A549 (cell line): ENCODE measurements around the gene THADA. TPM values are rescaled to one million over a fixed set of nuclear protein-coding genes. Genes with fewer than 3 reads are reported as not detected.

ENCODE experiments used
- ATAC-seq, 2 experiments: fragments of 200-7000 bp in 1 of 2; fragments of >200 bp in 1 of 2; cut with Nextera tagmentation in 1 of 2; cut with Tn5 transposase in 1 of 2; 3 replicates each; pipeline versions ENCODE4 v1.8.0 to v1.9.1; 2018 to 2020; ENCODE audit warnings: mild to moderate bottlenecking in 1 of 2, moderate library complexity in 1 of 2
- CTCF ChIA-PET: fragments of 300-600 bp; sonication (Branson Sonifier 250); formaldehyde crosslinking; extraction: SDS; loops from one replicate; lab custom pipeline; 2021; ENCODE audit warnings: antibody characterized with exemption, inconsistent platforms; lab: Yijun Ruan, JAX
- POLR2A ChIA-PET: fragments of 350-600 bp; formaldehyde crosslinking; extraction: SDS; loops from one replicate; lab custom pipeline; 2021; ENCODE audit warnings: antibody characterized with exemption, inconsistent platforms; lab: Yijun Ruan, JAX
- DNase-seq, 2 experiments: peaks; one replicate each; pipeline versions ENCODE4 v3.0.0 to v3.0.0-alpha.2; 2011 to 2016; ENCODE audit warnings: low read depth in 1 of 2, low spot score in 1 of 2
- FAIRE-seq: peaks from 2 replicates; lab custom pipeline; 2011; peaks lifted over from hg19 to GRCh38; lab: Jason Lieb, UNC
- H3K27ac ChIP-seq, 2 experiments: fragments of >200 bp; sonication (Bioruptor Twin); formaldehyde crosslinking; 3 replicates each; pipeline ENCODE4 v1.5.1; 2016 to 2017
- H3K4me1 ChIP-seq: fragments of >200 bp; sonication (Bioruptor Twin); formaldehyde crosslinking; 3 replicates; pipeline ENCODE4 v1.6.1; 2016
- H3K4me2 ChIP-seq: fragments of >200 bp; sonication (Bioruptor Twin); formaldehyde crosslinking; 3 replicates; pipeline ENCODE4 v1.6.1; 2016
- H3K4me3 ChIP-seq: fragments of >200 bp; sonication (Bioruptor Twin); formaldehyde crosslinking; 3 replicates; pipeline ENCODE4 v1.5.1; 2016
- H3K9me3 ChIP-seq: fragments of >200 bp; sonication (Bioruptor Twin); formaldehyde crosslinking; 3 replicates; pipeline ENCODE4 v1.6.1; 2016
- ATOH8 ChIP-seq: fragments of 250-450 bp; sonication (Bioruptor Pico); IDR thresholded peaks from 2 replicates; pipeline ENCODE4 v1.5.0; 2020; ENCODE audit warnings: low read depth, mild to moderate bottlenecking, moderate library complexity
- CHD4 ChIP-seq: fragments of 200-600 bp; sonication (generic); IDR thresholded peaks from 2 replicates; pipeline ENCODE4 v1.6.1; 2016; ENCODE audit warnings: antibody characterized with exemption, mild to moderate bottlenecking, borderline replicate concordance
- EHF ChIP-seq: fragments of 250-450 bp; sonication (Bioruptor Pico); IDR thresholded peaks from 2 replicates; pipeline ENCODE4 v1.5.0; 2020; ENCODE audit warnings: mild to moderate bottlenecking
- EP300 ChIP-seq, 2 experiments: fragments of >200 bp; sonication (Bioruptor Twin); formaldehyde crosslinking; IDR thresholded peaks; 2 replicates in 1 of 2; 3 replicates in 1 of 2; pipeline ENCODE4 v1.6.1; 2016 to 2017
- FOSB ChIP-seq: fragments of 250-450 bp; sonication (Bioruptor Pico); IDR thresholded peaks from 2 replicates; pipeline ENCODE4 v1.5.0; 2020; ENCODE audit warnings: mild to moderate bottlenecking, moderate library complexity
- FOSL2 ChIP-seq, 2 experiments: fragments of 450-650 bp in 1 of 2; fragments of >200 bp in 1 of 2; sonication (Bioruptor Twin) in 1 of 2; formaldehyde crosslinking; IDR thresholded peaks; 2 replicates each; pipeline versions ENCODE4 v1.5.0 to v1.6.1; 2016 to 2020; ENCODE audit warnings: mild to moderate bottlenecking in 1 of 2, moderate library complexity in 1 of 2
- HEYL ChIP-seq: fragments of 250-450 bp; sonication (Bioruptor Pico); IDR thresholded peaks from 2 replicates; pipeline ENCODE4 v1.8.0; 2021; ENCODE audit warnings: mild to moderate bottlenecking, moderate library complexity
- HMGXB4 ChIP-seq: fragments of 250-450 bp; sonication (Bioruptor Pico); IDR thresholded peaks from 2 replicates; pipeline ENCODE4 v1.5.0; 2021; ENCODE audit warnings: mild to moderate bottlenecking, moderate library complexity, borderline replicate concordance
- HOXB5 ChIP-seq: fragments of 250-450 bp; sonication (Bioruptor Pico); IDR thresholded peaks from 2 replicates; pipeline ENCODE4 v1.5.0; 2020; ENCODE audit warnings: mild to moderate bottlenecking, moderate library complexity
- MAX ChIP-seq: IDR thresholded peaks from 2 replicates; pipeline ENCODE4 v1.6.1; 2012
- NFE2L2 ChIP-seq: fragments of 150-350 bp; conservative IDR thresholded peaks from 2 replicates; pipeline ENCODE4 v1.6.1; 2014; ENCODE audit warnings: low read length
- NR3C1 ChIP-seq: fragments of >200 bp; sonication (Bioruptor Twin); formaldehyde crosslinking; IDR thresholded peaks from 3 replicates; pipeline ENCODE4 v1.6.1; 2017
- POLR2AphosphoS2 ChIP-seq: conservative IDR thresholded peaks from 2 replicates; pipeline ENCODE4 v1.6.1; 2012; ENCODE audit warnings: low read length, improper control_type of control experiment, inconsistent platforms
- RAD21 ChIP-seq, 2 experiments: fragments of >200 bp in 1 of 2; sonication (Bioruptor Twin) in 1 of 2; formaldehyde crosslinking in 1 of 2; IDR thresholded peaks in 1 of 2; conservative IDR thresholded peaks in 1 of 2; 2 replicates in 1 of 2; 3 replicates in 1 of 2; pipeline ENCODE4 v1.6.1; 2012 to 2018; ENCODE audit warnings: inconsistent platforms in 1 of 2
- RCOR1 ChIP-seq: fragments of 150-350 bp; IDR thresholded peaks from 2 replicates; pipeline ENCODE4 v1.6.1; 2014; ENCODE audit warnings: antibody characterized with exemption, low read length, low read depth
- REST ChIP-seq: fragments of 200-600 bp; sonication (generic); IDR thresholded peaks from 2 replicates; pipeline ENCODE4 v1.6.1; 2016; ENCODE audit warnings: antibody characterized with exemption, mild to moderate bottlenecking, moderate library complexity
- SMC3 ChIP-seq: fragments of >200 bp; sonication (Bioruptor Twin); formaldehyde crosslinking; IDR thresholded peaks from 3 replicates; pipeline ENCODE4 v1.6.1; 2018; ENCODE audit warnings: inconsistent platforms
- USF2 ChIP-seq: fragments of 450-650 bp; IDR thresholded peaks from 2 replicates; pipeline ENCODE4 v1.6.1; 2014; ENCODE audit warnings: antibody characterized with exemption
- ZNF302 ChIP-seq: fragments of 250-450 bp; sonication (Bioruptor Pico); IDR thresholded peaks from 2 replicates; pipeline ENCODE4 v1.9.0; 2021; ENCODE audit warnings: inconsistent platforms, mild to moderate bottlenecking, moderate library complexity
- WGBS: methylation state at CpG from one replicate; pipeline ENCODE4 v1.1.6; 2017; ENCODE audit errors: missing lambda C conversion rate; 5-methylcytosine and 5-hydroxymethylcytosine counted together
- polyA plus RNA-seq, 4 experiments: library from polyadenylated mRNA; depleted of rRNA in 3 of 4; stranded (reverse); fragments of >200 nt; fragmentation: RNase III in 1 of 4; extraction: RNeasy Plus Mini Kit Qiagen cat#74134 plus additional on column Dnase treatment in 1 of 4; gene quantifications; 2 replicates in 3 of 4; 3 replicates in 1 of 4; pipeline ENCODE4 v1.2.3, GENCODE V29; 2011 to 2017

The THADA gene
- polyA plus RNA-seq, 2 of the 4 experiments (the other 2 are of a cell fraction): 21.8 to 37.9 TPM

- no peak for TF ChIP-seq HMGXB4
- no peak; the same call in 1 of the 2 replicates for TF ChIP-seq NFE2L2
- no peak for TF ChIP-seq ZNF302 (CRISPR knock-in tag)
- no peak for FAIRE-seq
- Histone ChIP-seq H3K4me2 (peak overlapping the region; percentile 92), H3K4me1 (peaks cover 19% of the 10 kb centered on the region), H3K9me3 (no peaks in the 10 kb centered on the region), H3K4me3 (peak overlapping the region; percentile 65), H3K27ac (peak overlapping the region; percentile 90 to 93)
- ATAC-seq: no peak
- no peak for DNase-seq
- POLR2A ChIA-PET: interaction anchor here (1.1 kb wide), 1 partner anchor 16 kb away, joined by 5 read pairs; no protein-coding TSS in a partner anchor
- CTCF ChIA-PET: interaction anchor here (2.1 to 6.7 kb wide), 2 partner anchors 10 to 17 kb away, joined by 7 to 107 read pairs; no protein-coding TSS in a partner anchor
- WGBS: 86% methylated on average over 3 of the region's 3 CpGs
Measured at GRCh38 chr2:43594875-43595274, 963 bp downstream of the THADA start.

- FAIRE-seq (no peak), DNase-seq (no peak), ATAC-seq (no peak)
- peaks cover 19% of the 10 kb centered on the region for H3K4me1 ChIP-seq
- 91% methylated on average over 3 of the region's 3 CpGs for WGBS
- no peak overlapping the region for H3K4me3 ChIP-seq
- no peaks in the 10 kb centered on the region for H3K9me3 ChIP-seq
- no peak overlapping the region for H3K4me2 ChIP-seq
- CTCF ChIA-PET: interaction anchor here (0.9 to 2.1 kb wide), 5 partner anchors 10 to 765 kb away, joined by 3 to 12 read pairs (median 5); no protein-coding TSS in a partner anchor
- POLR2A ChIA-PET: interaction anchor here (0.7 kb wide), 1 partner anchor 309 kb away, joined by 8 read pairs; no protein-coding TSS in a partner anchor
- H3K27ac ChIP-seq: no peak overlapping the region
- no peak for TF ChIP-seq REST
- no peak for TF ChIP-seq EHF (CRISPR knock-in tag)
- TF ChIP-seq SMC3: no peak
- TF ChIP-seq CHD4: no peak
- no peak for TF ChIP-seq RAD21 (conservative IDR thresholded peaks at IDR 0.05 in 1 of 2, IDR thresholded peaks at IDR 0.05 in 1 of 2)
- no peak for TF ChIP-seq NR3C1
- TF ChIP-seq RCOR1: no peak
- TF ChIP-seq ATOH8 (CRISPR knock-in tag): no peak
- no peak for TF ChIP-seq MAX
- no peak for TF ChIP-seq HEYL (CRISPR knock-in tag)
- no peak for TF ChIP-seq EP300 (IDR thresholded peaks at IDR 0.05)
Measured at GRCh38 chr2:43593254-43593653, 2.6 kb downstream of the THADA start.

GRCh38 chr2:43592443-43592842, 3.4 kb downstream of the THADA start:
- Histone ChIP-seq H3K4me2 (no peak overlapping the region), H3K4me3 (no peak overlapping the region), H3K9me3 (no peaks in the 10 kb centered on the region), H3K27ac (no peak overlapping the region), H3K4me1 (peaks cover 19% of the 10 kb centered on the region)
- DNase-seq (no peak), FAIRE-seq (no peak), ATAC-seq (no peak)
- TF ChIP-seq HOXB5 (no peak), FOSL2 (IDR thresholded peaks at IDR 0.05) (no peak), FOSL2 (CRISPR knock-in tag; IDR thresholded peaks at IDR 0.05) (peak; percentile 29; the same call in 1 of the 2 replicates), FOSB (CRISPR knock-in tag) (no peak), USF2 (no peak), POLR2AphosphoS2 (no peak)
- ChIA-PET CTCF (interaction anchor here (1.0 to 1.2 kb wide), 3 partner anchors 13 to 764 kb away, joined by 3 read pairs; no protein-coding TSS in a partner anchor), POLR2A (no interaction called here)
